ENCODE data around the gene SUGCT.

SUGCT gene

DNA sequence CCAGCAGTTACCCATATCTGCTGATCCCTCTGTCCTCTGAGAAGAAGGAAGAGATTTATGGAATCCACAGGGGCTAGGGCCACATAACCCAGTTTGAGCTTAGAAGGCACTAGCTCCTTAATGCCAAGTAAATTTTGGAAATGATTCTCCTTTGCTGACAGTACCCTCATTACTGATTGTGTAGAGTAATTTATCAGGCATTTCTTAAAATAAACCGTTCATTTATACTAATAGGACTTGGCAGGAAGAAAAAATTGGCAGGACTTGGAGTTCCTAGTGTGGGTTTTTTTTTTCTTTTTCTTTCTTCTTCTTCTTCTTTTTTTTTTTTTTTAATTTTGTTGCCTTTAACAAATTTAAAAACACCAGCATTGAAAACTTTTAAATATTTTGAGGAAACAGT lies 645.7 kb downstream of the SUGCT start:
- no peak for DNase-seq (ENCODE audit: extremely low spot score)
- ChIA-PET CTCF (no interaction called here), POLR2A (no interaction called here)
- TF ChIP-seq, protein P1, sequence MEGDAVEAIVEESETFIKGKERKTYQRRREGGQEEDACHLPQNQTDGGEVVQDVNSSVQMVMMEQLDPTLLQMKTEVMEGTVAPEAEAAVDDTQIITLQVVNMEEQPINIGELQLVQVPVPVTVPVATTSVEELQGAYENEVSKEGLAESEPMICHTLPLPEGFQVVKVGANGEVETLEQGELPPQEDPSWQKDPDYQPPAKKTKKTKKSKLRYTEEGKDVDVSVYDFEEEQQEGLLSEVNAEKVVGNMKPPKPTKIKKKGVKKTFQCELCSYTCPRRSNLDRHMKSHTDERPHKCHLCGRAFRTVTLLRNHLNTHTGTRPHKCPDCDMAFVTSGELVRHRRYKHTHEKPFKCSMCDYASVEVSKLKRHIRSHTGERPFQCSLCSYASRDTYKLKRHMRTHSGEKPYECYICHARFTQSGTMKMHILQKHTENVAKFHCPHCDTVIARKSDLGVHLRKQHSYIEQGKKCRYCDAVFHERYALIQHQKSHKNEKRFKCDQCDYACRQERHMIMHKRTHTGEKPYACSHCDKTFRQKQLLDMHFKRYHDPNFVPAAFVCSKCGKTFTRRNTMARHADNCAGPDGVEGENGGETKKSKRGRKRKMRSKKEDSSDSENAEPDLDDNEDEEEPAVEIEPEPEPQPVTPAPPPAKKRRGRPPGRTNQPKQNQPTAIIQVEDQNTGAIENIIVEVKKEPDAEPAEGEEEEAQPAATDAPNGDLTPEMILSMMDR (IDR thresholded peaks at IDR 0.05; ENCODE audit: control extremely low read depth, extremely low read depth, low read depth, missing control alignments), result no peak

DNA sequence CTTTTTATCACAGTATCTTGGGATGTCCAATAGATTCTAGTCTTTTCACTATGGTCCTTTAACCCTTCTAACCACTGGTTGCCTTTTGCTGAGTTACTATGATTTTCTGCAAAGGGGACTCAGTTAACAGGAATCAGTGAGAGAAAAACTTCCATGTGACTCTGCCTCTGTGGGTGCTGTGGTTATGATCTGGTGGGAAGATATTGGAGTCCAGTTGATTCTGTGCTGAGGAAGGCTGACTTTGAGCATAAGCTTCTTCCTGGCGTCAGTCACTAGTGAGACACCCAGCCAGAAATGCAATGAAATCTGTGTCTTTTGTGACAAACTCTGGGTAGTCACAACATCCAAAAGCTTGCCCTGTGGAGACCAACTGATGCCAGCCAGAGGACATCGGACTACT lies 648.0 kb downstream of the SUGCT start:
- TF ChIP-seq, protein P1 (IDR thresholded peaks at IDR 0.05; ENCODE audit: control extremely low read depth, extremely low read depth, low read depth, missing control alignments), result no peak
- ChIA-PET POLR2A (no interaction called here), CTCF (no interaction called here)
- DNase-seq (ENCODE audit: extremely low spot score), result no peak

DNA sequence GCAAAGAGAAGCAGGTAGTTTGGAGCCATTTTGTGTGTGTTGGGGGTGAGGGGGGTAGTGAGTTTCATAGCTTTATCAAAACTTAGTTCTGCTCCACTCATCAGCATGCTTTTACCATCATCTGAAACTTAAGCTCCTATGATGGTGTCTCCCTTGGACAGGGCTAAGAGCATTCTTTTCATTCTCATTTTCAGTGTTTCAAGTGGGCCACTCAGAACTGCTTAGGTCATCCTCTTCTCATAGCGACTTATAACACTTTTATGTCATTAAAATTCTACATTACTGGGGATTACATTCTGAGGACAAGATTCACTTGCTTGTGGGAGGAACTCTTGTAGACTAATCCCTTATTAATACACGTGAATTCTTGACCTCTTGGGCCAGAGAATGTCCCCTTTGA lies 649.4 kb downstream of the SUGCT start:
- DNase-seq (ENCODE audit: extremely low spot score), result no peak
- TF ChIP-seq, protein P1 (IDR thresholded peaks at IDR 0.05; ENCODE audit: control extremely low read depth, extremely low read depth, low read depth, missing control alignments), result no peak
- ChIA-PET CTCF (no interaction called here), POLR2A (no interaction called here)

DNA sequence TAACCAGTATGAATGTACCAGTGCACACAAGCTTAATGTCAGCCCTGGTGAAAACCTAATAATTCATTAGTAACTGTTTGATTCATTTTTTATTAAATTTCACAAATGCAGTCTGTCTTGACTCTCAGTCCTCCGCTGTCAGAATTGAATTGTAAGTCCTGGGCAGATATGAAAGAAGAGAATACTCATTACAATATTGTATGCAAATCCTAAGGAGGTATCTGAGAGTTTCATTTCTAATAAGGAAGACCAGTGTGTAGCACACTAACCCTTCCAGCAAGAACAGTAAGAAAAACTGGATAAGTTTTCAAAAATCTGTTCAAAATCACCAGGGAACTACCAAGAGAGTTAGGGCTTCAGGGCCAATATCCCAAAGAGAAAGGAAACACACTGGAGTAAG lies 652.1 kb downstream of the SUGCT start:
- TF ChIP-seq, protein P1 (IDR thresholded peaks at IDR 0.05; ENCODE audit: control extremely low read depth, extremely low read depth, low read depth, missing control alignments), result no peak
- no peak for DNase-seq (ENCODE audit: extremely low spot score)
- CTCF ChIA-PET, result no interaction called here
- POLR2A ChIA-PET, result no interaction called here

DNA sequence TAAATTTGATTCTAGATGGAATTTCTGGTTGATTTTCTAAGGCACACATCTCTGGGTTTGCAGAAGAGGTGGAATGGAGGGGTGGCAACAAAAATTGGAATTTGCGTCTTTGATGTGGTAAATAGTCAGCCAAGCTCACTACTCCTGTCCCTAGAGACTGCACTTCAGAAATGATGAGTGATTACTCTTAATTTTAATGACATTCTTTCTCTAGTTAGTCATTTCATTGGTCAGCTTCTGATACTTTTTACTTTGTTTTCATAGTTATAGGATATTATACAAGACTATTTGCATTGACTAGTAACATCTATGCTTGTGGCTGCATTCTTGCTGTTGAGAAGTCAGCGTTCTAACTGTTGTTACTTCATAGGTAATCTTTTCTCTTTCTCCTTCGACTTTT lies 658.3 kb downstream of the SUGCT start:
- CTCF ChIA-PET, result no interaction called here
- no peak for DNase-seq (ENCODE audit: extremely low spot score)
- TF ChIP-seq, protein P1 (IDR thresholded peaks at IDR 0.05; ENCODE audit: control extremely low read depth, extremely low read depth, low read depth, missing control alignments), result no peak
- POLR2A ChIA-PET, result no interaction called here

DNA sequence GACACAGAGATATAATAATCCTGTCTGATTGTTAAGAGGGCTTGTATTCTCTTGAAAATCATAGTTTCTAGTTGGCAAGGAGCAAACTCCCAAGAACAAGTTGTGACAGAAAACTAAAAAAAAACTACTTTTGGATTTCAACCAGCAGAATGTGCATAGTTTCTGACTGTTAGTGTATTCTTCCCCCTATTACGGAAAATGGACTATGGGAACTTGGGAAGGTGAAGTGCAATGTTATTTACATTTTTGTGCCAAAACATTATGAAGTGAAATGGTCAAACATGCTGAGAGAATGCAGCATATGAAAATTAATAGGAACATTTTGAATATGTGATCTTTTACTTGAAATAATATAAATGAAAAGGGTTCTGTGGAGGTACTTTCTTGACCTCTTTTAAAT lies 660.8 kb downstream of the SUGCT start:
- no peak for DNase-seq (ENCODE audit: extremely low spot score)
- POLR2A ChIA-PET, result no interaction called here
- TF ChIP-seq, protein P1 (IDR thresholded peaks at IDR 0.05; ENCODE audit: control extremely low read depth, extremely low read depth, low read depth, missing control alignments), result no peak
- CTCF ChIA-PET, result no interaction called here

DNA sequence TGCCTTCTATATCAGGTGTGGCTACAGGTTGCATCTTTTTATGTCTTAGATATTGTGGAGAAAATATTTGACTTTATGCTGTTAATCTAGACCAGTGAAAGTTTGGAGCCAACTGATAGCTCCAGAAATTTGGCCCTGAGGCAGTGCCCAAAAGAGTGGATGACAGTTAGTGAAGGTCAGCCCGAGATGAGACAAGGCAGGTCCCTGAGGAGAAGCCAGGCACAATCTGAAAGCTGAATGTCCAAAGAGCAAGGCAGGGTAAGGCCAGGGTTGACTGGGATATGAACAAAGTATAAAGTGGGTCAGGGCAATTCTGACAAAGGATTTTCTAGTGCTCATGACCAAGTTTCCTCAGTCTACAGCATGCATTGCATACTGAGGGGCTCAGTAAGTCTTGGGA lies 661.9 kb downstream of the SUGCT start:
- CTCF ChIA-PET, result no interaction called here
- POLR2A ChIA-PET, result no interaction called here
- TF ChIP-seq, protein P1 (IDR thresholded peaks at IDR 0.05; ENCODE audit: control extremely low read depth, extremely low read depth, low read depth, missing control alignments), result no peak
- no peak for DNase-seq (ENCODE audit: extremely low spot score)
